Neural cell (in vitro differentiated cells): ENCODE data around the gene PHLDA1.

Experiments used
- CTCF ChIP-seq: fragments of 450-650 bp; IDR thresholded peaks from 2 replicates; pipeline ENCODE4 v1.5.1; 2014; ENCODE audit warnings: antibody characterized with exemption, mild to moderate bottlenecking, moderate library complexity; ENCODE audit not compliant: poor library complexity, severe bottlenecking
- EP300 ChIP-seq: fragments of 450-650 bp; conservative IDR thresholded peaks from 2 replicates; pipeline ENCODE4 v1.6.1; 2014; ENCODE audit warnings: antibody characterized with exemption, mild to moderate bottlenecking, moderate library complexity; ENCODE audit not compliant: poor library complexity, severe bottlenecking
- EZH2 ChIP-seq: fragments of 200-600, 300-800 bp; shearing (Covaris generic), sonication (generic); IDR thresholded peaks from 2 replicates; pipeline ENCODE4 v1.6.1; 2014; ENCODE audit warnings: antibody characterized with exemption, low read length, borderline replicate concordance, mild to moderate bottlenecking; ENCODE audit not compliant: insufficient read depth, poor library complexity, severe bottlenecking
- MXI1 ChIP-seq: fragments of 450-650 bp; conservative IDR thresholded peaks from 2 replicates; pipeline ENCODE4 v1.6.1; 2014; ENCODE audit warnings: antibody characterized with exemption, mild to moderate bottlenecking; ENCODE audit not compliant: poor library complexity, severe bottlenecking
- POLR2AphosphoS5 ChIP-seq: IDR thresholded peaks from 2 replicates; pipeline ENCODE4 v1.6.1; 2012
- RAD21 ChIP-seq: fragments of 450-650 bp; conservative IDR thresholded peaks from 2 replicates; pipeline ENCODE4 v1.6.1; 2014; ENCODE audit warnings: antibody characterized with exemption, mild to moderate bottlenecking, moderate library complexity
- REST ChIP-seq: IDR thresholded peaks from 2 replicates; pipeline ENCODE4 v1.6.1; 2012; ENCODE audit warnings: borderline replicate concordance
- SMC3 ChIP-seq: fragments of 450-650 bp; conservative IDR thresholded peaks from 2 replicates; pipeline ENCODE4 v1.6.1; 2014; ENCODE audit warnings: antibody characterized with exemption, mild to moderate bottlenecking, moderate library complexity; ENCODE audit not compliant: poor library complexity
- TAF1 ChIP-seq: IDR thresholded peaks from 2 replicates; pipeline ENCODE4 v1.6.1; 2012; ENCODE audit warnings: low read depth

- TF ChIP-seq CTCF (no peak), MXI1 (no peak), SMC3 (no peak), RAD21 (no peak), POLR2AphosphoS5 (no peak), REST (no peak), EZH2 (no peak), EP300 (no peak), TAF1 (no peak)
Measured at GRCh38 chr12:76055393-76055792, 23.8 kb upstream of the PHLDA1 start.
